ENCODE results near the gene KCNQ1. TPM values are rescaled to one million over a fixed set of nuclear protein-coding genes. Genes with fewer than 3 reads are reported as not detected.
A peak's percentile ranks its signal among the peaks of the same experiment; 100 is the strongest.

Gene KCNQ1
- total RNA-seq, 1 donor from 2014 or later: 0.86 TPM

- Mint-ChIP-seq H3K9me3 (peaks cover 3% of the 10 kb centered on the region), H3K36me3 (ENCODE audit: low read depth) (no peaks in the 10 kb centered on the region), H3K4me1 (no peaks in the 10 kb centered on the region), H3K27me3 (ENCODE audit: low read depth) (peaks cover 21% of the 10 kb centered on the region), H3K4me3 (no peak overlapping the region), H3K27ac (ENCODE audit: unreplicated experiment) (no peak overlapping the region)
- no peak for DNase-seq (ENCODE audit: low read depth, low spot score)
- no peak for TF ChIP-seq CTCF (conservative IDR thresholded peaks at IDR 0.05)
Measured at GRCh38 chr11:2466869-2467694, 22.3 kb downstream of the KCNQ1 start.

GRCh38 chr11:2467695-2468055 lies 22.9 kb downstream of the KCNQ1 start:
- no peak for DNase-seq (ENCODE audit: low read depth, low spot score)
- H3K27ac Mint-ChIP-seq (ENCODE audit: unreplicated experiment): no peak overlapping the region
- peaks cover 3% of the 10 kb centered on the region for H3K9me3 Mint-ChIP-seq
- TF ChIP-seq CTCF (conservative IDR thresholded peaks at IDR 0.05): no peak
- no peak overlapping the region for H3K4me3 Mint-ChIP-seq
- no peaks in the 10 kb centered on the region for H3K36me3 Mint-ChIP-seq (ENCODE audit: low read depth)
- peaks cover 21% of the 10 kb centered on the region for H3K27me3 Mint-ChIP-seq (ENCODE audit: low read depth)
- H3K4me1 Mint-ChIP-seq: no peaks in the 10 kb centered on the region

GRCh38 chr11:2468363-2469235 lies 23.8 kb downstream of the KCNQ1 start:
- H3K36me3 Mint-ChIP-seq (ENCODE audit: low read depth): no peaks in the 10 kb centered on the region
- peak overlapping the region; percentile 4 for H3K27ac Mint-ChIP-seq (ENCODE audit: unreplicated experiment)
- H3K9me3 Mint-ChIP-seq: peaks cover 3% of the 10 kb centered on the region
- H3K4me1 Mint-ChIP-seq: no peaks in the 10 kb centered on the region
- no peak for DNase-seq (ENCODE audit: low read depth, low spot score)
- H3K4me3 Mint-ChIP-seq: no peak overlapping the region
- TF ChIP-seq CTCF (conservative IDR thresholded peaks at IDR 0.05): no peak
- peaks cover 21% of the 10 kb centered on the region for H3K27me3 Mint-ChIP-seq (ENCODE audit: low read depth)

- no peak for TF ChIP-seq CTCF (conservative IDR thresholded peaks at IDR 0.05)
- no peaks in the 10 kb centered on the region for H3K4me1 Mint-ChIP-seq
- H3K27ac Mint-ChIP-seq (ENCODE audit: unreplicated experiment): no peak overlapping the region
- no peak for DNase-seq (ENCODE audit: low read depth, low spot score)
- H3K4me3 Mint-ChIP-seq: no peak overlapping the region
- H3K36me3 Mint-ChIP-seq (ENCODE audit: low read depth): no peaks in the 10 kb centered on the region
- H3K9me3 Mint-ChIP-seq: peaks cover 3% of the 10 kb centered on the region
- peaks cover 25% of the 10 kb centered on the region for H3K27me3 Mint-ChIP-seq (ENCODE audit: low read depth)
Measured at GRCh38 chr11:2470495-2470894, 25.7 kb downstream of the KCNQ1 start.

- no peaks in the 10 kb centered on the region for H3K36me3 Mint-ChIP-seq (ENCODE audit: low read depth)
- H3K9me3 Mint-ChIP-seq: peaks cover 3% of the 10 kb centered on the region
- H3K4me3 Mint-ChIP-seq: no peak overlapping the region
- TF ChIP-seq CTCF (conservative IDR thresholded peaks at IDR 0.05): no peak
- peaks cover 28% of the 10 kb centered on the region for H3K27me3 Mint-ChIP-seq (ENCODE audit: low read depth)
- no peak overlapping the region for H3K27ac Mint-ChIP-seq (ENCODE audit: unreplicated experiment)
- no peak for DNase-seq (ENCODE audit: low read depth, low spot score)
- no peaks in the 10 kb centered on the region for H3K4me1 Mint-ChIP-seq
Measured at GRCh38 chr11:2471048-2471803, 26.4 kb downstream of the KCNQ1 start.
